Measurements from ENCODE around the gene MYL10. TPM values are rescaled to one million over a fixed set of nuclear protein-coding genes. Genes with fewer than 3 reads are reported as not detected.

The MYL10 gene
- total RNA-seq, 2 donors from 2014 or later, result not detected

GRCh38 chr7:101671371-101672356, 42.6 kb upstream of the MYL10 start:
- Histone ChIP-seq H3K36me3 (replicated peaks in 1 of 2; ENCODE audit: insufficient read depth in 1 of 2, low read depth in 2 of 2) (no peaks in the 10 kb centered on the region), H3K27me3 (no peaks in the 10 kb centered on the region), H3K4me1 (no peaks in the 10 kb centered on the region), H3K27ac (no peak overlapping the region), H3K9me3 (no peaks in the 10 kb centered on the region), H3K4me3 (no peak overlapping the region)
- intact Hi-C loops (cut with DNase I), result no loop called here
- 45 to 69% methylated on average over 2 to 12 of the region's 12 CpGs for WGBS, 2 donors
- ATAC-seq (no peak), DNase-seq (no peak)
- TF ChIP-seq CTCF (IDR thresholded peaks at IDR 0.05) (no peak), POLR2A (IDR thresholded peaks at IDR 0.05) (no peak)

DNA sequence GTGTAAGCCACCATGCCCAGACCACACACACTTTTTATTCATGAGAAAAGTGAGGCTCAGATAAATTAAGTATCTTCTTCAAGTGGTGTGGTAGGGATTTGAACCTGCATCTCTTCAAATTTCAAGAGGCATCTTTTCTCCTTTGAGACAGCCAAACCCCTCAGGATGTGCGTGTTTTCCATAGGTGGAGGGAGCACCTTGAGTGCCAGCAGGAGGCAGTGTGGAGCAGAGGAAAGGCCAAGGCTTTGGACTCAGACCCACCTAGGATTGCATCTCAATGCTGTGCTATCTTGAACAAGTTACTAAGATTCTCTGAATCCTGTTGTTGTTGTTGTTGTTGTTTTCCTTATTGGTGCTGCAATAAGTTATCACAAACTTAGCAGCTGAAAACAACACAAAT, 40.2 kb upstream of the MYL10 start:
- 70 to 93% methylated on average over 1 of the region's 1 CpG for WGBS, 2 donors
- intact Hi-C loops (cut with DNase I), result no loop called here
- ATAC-seq (no peak), DNase-seq (no peak)
- H3K36me3 ChIP-seq (replicated peaks in 1 of 2; ENCODE audit: insufficient read depth in 1 of 2, low read depth in 2 of 2), result no peaks in the 10 kb centered on the region
- no peaks in the 10 kb centered on the region for H3K27me3 ChIP-seq
- H3K27ac ChIP-seq, result no peak overlapping the region
- TF ChIP-seq CTCF (IDR thresholded peaks at IDR 0.05) (no peak), POLR2A (IDR thresholded peaks at IDR 0.05) (no peak)
- no peaks in the 10 kb centered on the region for H3K9me3 ChIP-seq
- H3K4me3 ChIP-seq, result no peak overlapping the region
- no peaks in the 10 kb centered on the region for H3K4me1 ChIP-seq

DNA sequence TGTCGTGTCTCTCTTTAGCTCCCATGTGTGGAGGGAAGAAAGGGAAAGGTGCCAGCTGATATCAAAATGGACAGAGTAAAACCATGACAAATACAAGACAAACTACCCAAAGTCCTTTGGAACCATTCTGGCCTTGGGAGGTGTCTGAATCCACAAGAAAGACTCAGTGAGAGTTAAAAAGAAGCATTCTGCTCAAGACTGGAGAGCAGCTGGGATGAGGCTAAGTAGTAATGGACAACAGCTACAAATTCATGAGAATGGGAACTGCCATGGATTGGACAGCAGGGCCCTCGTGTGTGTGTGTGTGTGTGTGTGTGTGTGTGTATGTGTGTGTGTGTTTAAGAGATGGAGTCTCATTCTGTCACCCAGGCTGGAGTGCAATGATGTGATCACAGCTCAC, 39.6 kb upstream of the MYL10 start:
- intact Hi-C loops (cut with DNase I), result no loop called here
- WGBS, 2 donors, result 70 to 91% methylated on average over 1 of the region's 2 CpGs
- no peak overlapping the region for H3K4me3 ChIP-seq
- H3K27ac ChIP-seq, result no peak overlapping the region
- no peaks in the 10 kb centered on the region for H3K4me1 ChIP-seq
- TF ChIP-seq POLR2A (IDR thresholded peaks at IDR 0.05) (no peak), CTCF (IDR thresholded peaks at IDR 0.05) (no peak)
- H3K36me3 ChIP-seq (replicated peaks in 1 of 2; ENCODE audit: insufficient read depth in 1 of 2, low read depth in 2 of 2), result no peaks in the 10 kb centered on the region
- H3K9me3 ChIP-seq, result no peaks in the 10 kb centered on the region
- H3K27me3 ChIP-seq, result no peaks in the 10 kb centered on the region
- ATAC-seq (no peak), DNase-seq (no peak)

DNA sequence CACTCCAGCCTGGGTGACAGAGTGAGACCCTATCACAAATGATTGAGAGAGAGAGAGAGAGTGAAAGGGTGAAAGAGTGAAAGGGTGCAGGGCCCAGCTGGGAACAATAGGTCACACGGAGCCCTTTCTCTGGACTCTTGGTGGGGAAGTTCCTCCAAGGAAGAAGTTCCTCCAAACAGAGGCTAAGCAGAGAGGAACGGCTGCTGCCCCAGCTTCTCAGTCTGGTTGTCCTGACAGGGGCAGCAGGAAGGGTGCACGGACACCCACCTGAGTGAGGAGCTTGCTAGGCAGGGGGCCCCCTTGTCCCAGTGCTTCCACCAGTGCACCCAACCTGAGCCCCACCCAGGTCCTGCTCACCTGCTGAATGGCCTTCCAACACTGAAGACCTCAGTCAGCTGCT, 38.8 kb upstream of the MYL10 start:
- intact Hi-C loops (cut with DNase I), result no loop called here
- TF ChIP-seq POLR2A (IDR thresholded peaks at IDR 0.05), result no peak
- TF ChIP-seq CTCF (IDR thresholded peaks at IDR 0.05), result no peak
- WGBS, 2 donors, result 50 to 67% methylated on average over 3 of the region's 3 CpGs
- Histone ChIP-seq H3K4me3 (no peak overlapping the region), H3K4me1 (no peaks in the 10 kb centered on the region), H3K36me3 (replicated peaks in 1 of 2; ENCODE audit: insufficient read depth in 1 of 2, low read depth in 2 of 2) (no peaks in the 10 kb centered on the region), H3K27me3 (no peaks in the 10 kb centered on the region), H3K27ac (no peak overlapping the region), H3K9me3 (no peaks in the 10 kb centered on the region)
- DNase-seq (no peak), ATAC-seq (no peak)

GRCh38 chr7:101667399-101667798, 38.3 kb upstream of the MYL10 start:
- no peaks in the 10 kb centered on the region for H3K27me3 ChIP-seq
- H3K36me3 ChIP-seq (replicated peaks in 1 of 2; ENCODE audit: insufficient read depth in 1 of 2, low read depth in 2 of 2), result no peaks in the 10 kb centered on the region
- H3K4me1 ChIP-seq, result no peaks in the 10 kb centered on the region
- ATAC-seq (no peak), DNase-seq (no peak)
- no peak for TF ChIP-seq CTCF (IDR thresholded peaks at IDR 0.05)
- TF ChIP-seq POLR2A (IDR thresholded peaks at IDR 0.05), result no peak
- H3K9me3 ChIP-seq, result no peaks in the 10 kb centered on the region
- intact Hi-C loops (cut with DNase I), result no loop called here
- no peak overlapping the region for H3K4me3 ChIP-seq
- WGBS, 2 donors, result 74 to 79% methylated on average over 3 of the region's 3 CpGs
- H3K27ac ChIP-seq, result no peak overlapping the region

Data from body of pancreas (tissue), 4 donors.